ENCODE results near the gene SMR3A.

- TF ChIP-seq POLR2A (IDR thresholded peaks at IDR 0.05) (no peak), CTCF (IDR thresholded peaks at IDR 0.05) (no peak)
Measured at GRCh38 chr4:70334681-70335080, 25.9 kb upstream of the SMR3A start, which contains the start of gene CABS1.
